Neutrophil (primary cell): ENCODE data around the gene SH3GL1.

Experiments used
- H3K27ac ChIP-seq: fragments of 200-600 bp; sonication (generic); 2 replicates; pipeline ENCODE4 v1.5.1; 2016; ENCODE audit warnings: mild to moderate bottlenecking, moderate library complexity
- H3K27me3 ChIP-seq: fragments of 200-600 bp; sonication (generic); 2 replicates; pipeline ENCODE4 v1.6.0; 2016; ENCODE audit warnings: mild to moderate bottlenecking
- H3K36me3 ChIP-seq: fragments of 200-600 bp; sonication (generic); 2 replicates; pipeline ENCODE4 v1.5.1; 2017
- H3K4me1 ChIP-seq, 2 experiments: fragments of 200-600 bp in 1 of 2; sonication (generic) in 1 of 2; 1 replicate in 1 of 2; 2 replicates in 1 of 2; pipeline versions ENCODE4 v1.5.1 to v1.6.1; 2013 to 2016; ENCODE audit warnings: low read depth in 1 of 2, low read length in 1 of 2, mild to moderate bottlenecking in 1 of 2, moderate library complexity in 1 of 2; ENCODE audit not compliant: control insufficient read depth in 1 of 2, insufficient read depth in 1 of 2
- H3K4me3 ChIP-seq, 2 experiments: fragments of 200-600 bp in 1 of 2; sonication (generic) in 1 of 2; 1 replicate in 1 of 2; 2 replicates in 1 of 2; pipeline ENCODE4 v1.5.1; 2013 to 2016; ENCODE audit warnings: low read depth in 1 of 2, low read length in 1 of 2, mild to moderate bottlenecking in 1 of 2, moderate library complexity in 1 of 2
- H3K9me3 ChIP-seq: fragments of 200-600 bp; sonication (generic); 2 replicates; pipeline ENCODE4 v1.5.1; 2016
- CTCF ChIP-seq: fragments of 200-600 bp; sonication (generic); IDR thresholded peaks from 2 replicates; pipeline ENCODE4 v1.5.1; 2016; ENCODE audit warnings: antibody characterized with exemption

SH3GL1 gene

DNA sequence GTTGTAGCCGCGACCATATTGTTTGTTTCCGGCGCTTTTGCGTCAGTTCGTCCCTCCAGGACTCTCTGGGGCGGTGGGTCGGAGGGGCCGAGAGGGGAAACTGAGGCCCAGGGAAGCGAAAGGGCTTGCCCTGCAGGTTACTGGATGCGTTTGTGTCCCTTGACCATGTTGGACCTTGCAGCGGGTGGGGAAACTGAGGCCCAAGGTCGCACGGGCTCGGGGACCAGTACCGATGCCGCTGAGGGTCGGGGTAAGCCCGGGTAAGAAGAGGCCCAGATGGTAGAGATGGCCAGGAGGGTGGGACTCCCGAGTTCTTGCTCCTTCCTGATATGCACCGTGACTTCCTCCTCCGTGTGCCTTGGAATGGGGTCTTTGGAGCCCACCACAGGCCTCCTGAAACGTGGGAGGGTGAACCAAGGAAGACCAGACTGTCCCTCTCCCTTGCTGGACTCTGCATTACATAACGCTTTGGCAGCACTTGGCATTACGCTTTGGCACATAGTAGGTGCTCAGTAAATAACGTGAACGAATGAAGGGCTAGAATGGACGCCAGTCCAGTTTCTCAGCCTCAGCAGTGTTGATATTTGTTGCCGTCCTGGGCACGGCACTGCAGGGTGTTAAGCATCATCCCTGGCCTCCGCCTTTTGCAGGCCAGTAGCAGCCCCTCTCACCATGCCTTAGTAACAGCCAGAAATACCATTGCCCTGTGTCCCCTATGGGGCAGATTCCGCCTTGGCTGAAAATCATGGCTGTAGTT, 2.8 kb upstream of the SH3GL1 start:
- Histone ChIP-seq H3K4me1 (peaks cover 38 to 39% of the 10 kb centered on the region in 2 experiments), H3K27me3 (no peaks in the 10 kb centered on the region), H3K9me3 (no peaks in the 10 kb centered on the region), H3K4me3 (peak overlapping the region; percentile 78 to 91), H3K27ac (peak overlapping the region; percentile 99), H3K36me3 (no peaks in the 10 kb centered on the region)
- TF ChIP-seq CTCF, result no peak

GRCh38 chr19:4402171-4403004, 2.0 kb upstream of the SH3GL1 start, which contains the start of gene CHAF1A:
Gene CHAF1A (plus strand): TSS chr19:4402640. CDS start chr19:4402763, 123 bp downstream.
- Histone ChIP-seq H3K27ac (peak within 1 kb of the TSS; percentile 99), H3K9me3 (no peaks in the 10 kb centered on the region), H3K4me1 (peaks cover 41 to 43% of the 10 kb centered on the region in 2 experiments), H3K4me3 (peak within 1 kb of the TSS; percentile 78 to 91), H3K36me3 (no peaks in the 10 kb centered on the region), H3K27me3 (no peaks in the 10 kb centered on the region)
- TF ChIP-seq CTCF, result peak; percentile 24

GRCh38 chr19:4401769-4402170, 1.4 kb upstream of the SH3GL1 start:
- no peaks in the 10 kb centered on the region for H3K9me3 ChIP-seq
- H3K27ac ChIP-seq, result peak overlapping the region; percentile 99
- peaks cover 41 to 43% of the 10 kb centered on the region in 2 experiments for H3K4me1 ChIP-seq
- no peaks in the 10 kb centered on the region for H3K27me3 ChIP-seq
- H3K36me3 ChIP-seq, result peaks cover 6% of the 10 kb centered on the region
- TF ChIP-seq CTCF, result no peak
- peak overlapping the region; percentile 78 to 91 for H3K4me3 ChIP-seq

GRCh38 chr19:4399812-4400134, 574 bp downstream of the SH3GL1 start:
- Histone ChIP-seq H3K4me3 (peak overlapping the region; percentile 69 to 88), H3K9me3 (no peaks in the 10 kb centered on the region), H3K4me1 (peaks cover 41 to 43% of the 10 kb centered on the region in 2 experiments), H3K27ac (peak overlapping the region; percentile 99), H3K36me3 (peaks cover 21% of the 10 kb centered on the region), H3K27me3 (no peaks in the 10 kb centered on the region)
- no peak for TF ChIP-seq CTCF

- H3K4me1 ChIP-seq, result peaks cover 38 to 45% of the 10 kb centered on the region in 2 experiments
These were observed 3.2 kb downstream of the SH3GL1 start for GRCh38 chr19:4396949-4397783.

More at GRCh38 chr19:4396949-4397783, 3.2 kb downstream of the SH3GL1 start:
- no peak overlapping the region for H3K4me3 ChIP-seq
- no peaks in the 10 kb centered on the region for H3K9me3 ChIP-seq
- H3K27me3 ChIP-seq, result no peaks in the 10 kb centered on the region
- TF ChIP-seq CTCF, result no peak
- peaks cover 25% of the 10 kb centered on the region for H3K36me3 ChIP-seq
- H3K27ac ChIP-seq, result peak overlapping the region; percentile 99
